AG09309 (cell line): ENCODE measurements around the gene ZNF107.

Experiments used
- DNase-seq: peaks from one replicate; pipeline ENCODE4 v3.0.0-alpha.2; 2010; ENCODE audit warnings: low read depth
- H3K4me3 ChIP-seq: 2 replicates; pipeline ENCODE4 v1.5.1; 2011; ENCODE audit warnings: mild to moderate bottlenecking, low read depth, low read length, moderate library complexity; ENCODE audit not compliant: control insufficient read depth
- TF ChIP-seq, protein P1 (sequence below): IDR thresholded peaks from 2 replicates; pipeline ENCODE4 v1.5.1; 2011; ENCODE audit warnings: mild to moderate bottlenecking, low read depth, low read length, inconsistent platforms; ENCODE audit not compliant: insufficient read depth, control insufficient read depth; ENCODE audit errors: missing control alignments

Gene ZNF107

DNA sequence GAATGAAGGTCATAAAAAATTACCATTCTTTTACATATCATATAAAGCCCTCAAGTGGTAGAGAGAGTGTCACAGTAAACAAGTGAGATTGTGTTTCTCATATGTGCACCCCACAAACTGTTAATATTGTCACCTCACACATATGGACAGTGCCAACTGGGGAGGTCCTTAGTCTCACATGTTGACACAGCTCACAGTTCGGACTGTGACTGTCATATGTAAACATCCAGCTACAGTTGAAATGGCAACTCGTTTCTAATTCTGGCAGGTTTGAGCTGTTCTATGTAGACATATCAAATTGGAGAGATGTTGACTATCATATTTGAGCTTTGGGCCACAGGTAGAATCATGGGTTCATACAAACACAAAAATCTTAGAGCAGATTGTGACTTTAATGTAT lies 39.4 kb upstream of the ZNF107 start:
- TF ChIP-seq, protein P1, sequence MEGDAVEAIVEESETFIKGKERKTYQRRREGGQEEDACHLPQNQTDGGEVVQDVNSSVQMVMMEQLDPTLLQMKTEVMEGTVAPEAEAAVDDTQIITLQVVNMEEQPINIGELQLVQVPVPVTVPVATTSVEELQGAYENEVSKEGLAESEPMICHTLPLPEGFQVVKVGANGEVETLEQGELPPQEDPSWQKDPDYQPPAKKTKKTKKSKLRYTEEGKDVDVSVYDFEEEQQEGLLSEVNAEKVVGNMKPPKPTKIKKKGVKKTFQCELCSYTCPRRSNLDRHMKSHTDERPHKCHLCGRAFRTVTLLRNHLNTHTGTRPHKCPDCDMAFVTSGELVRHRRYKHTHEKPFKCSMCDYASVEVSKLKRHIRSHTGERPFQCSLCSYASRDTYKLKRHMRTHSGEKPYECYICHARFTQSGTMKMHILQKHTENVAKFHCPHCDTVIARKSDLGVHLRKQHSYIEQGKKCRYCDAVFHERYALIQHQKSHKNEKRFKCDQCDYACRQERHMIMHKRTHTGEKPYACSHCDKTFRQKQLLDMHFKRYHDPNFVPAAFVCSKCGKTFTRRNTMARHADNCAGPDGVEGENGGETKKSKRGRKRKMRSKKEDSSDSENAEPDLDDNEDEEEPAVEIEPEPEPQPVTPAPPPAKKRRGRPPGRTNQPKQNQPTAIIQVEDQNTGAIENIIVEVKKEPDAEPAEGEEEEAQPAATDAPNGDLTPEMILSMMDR: no peak
- H3K4me3 ChIP-seq: no peak overlapping the region
- DNase-seq: no peak

DNA sequence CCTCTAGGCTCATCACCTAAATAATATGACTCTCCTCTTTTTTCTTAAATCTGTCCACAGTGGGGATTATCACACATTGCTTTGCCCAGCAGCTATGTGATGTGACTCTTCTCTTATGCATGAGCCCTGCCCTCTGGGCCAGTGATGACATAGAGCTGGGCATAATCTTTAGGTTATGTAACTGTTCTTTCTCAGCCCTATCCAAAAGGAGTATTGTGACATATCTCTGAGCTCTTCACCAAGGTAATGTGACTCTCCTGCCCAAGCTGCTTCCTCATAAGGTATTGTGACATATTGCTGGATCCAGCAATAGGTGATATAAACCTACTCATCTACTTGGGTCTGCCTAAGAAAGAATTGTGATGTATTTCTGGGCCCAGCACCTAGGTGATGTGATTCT lies 37.7 kb upstream of the ZNF107 start:
- TF ChIP-seq, protein P1: no peak
- H3K4me3 ChIP-seq: no peak overlapping the region
- no peak for DNase-seq

DNA sequence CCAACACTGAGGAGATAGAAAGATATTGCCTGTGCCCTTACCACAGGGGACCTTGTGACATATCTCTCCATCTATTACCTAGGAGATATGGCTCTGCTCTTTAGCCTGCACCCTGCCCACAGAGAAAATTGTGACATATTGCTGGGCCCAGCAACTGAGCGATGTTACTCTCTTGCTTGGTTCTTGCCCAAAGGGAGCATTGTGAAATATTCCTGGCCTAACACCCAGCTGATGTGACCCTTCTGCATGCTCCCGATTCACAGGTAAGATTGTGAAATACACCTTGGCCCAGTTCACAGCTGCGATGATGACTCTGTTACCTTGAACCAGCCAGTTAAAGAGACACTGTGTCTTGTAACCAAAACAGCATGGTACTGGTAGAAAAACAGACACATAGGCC lies 37.2 kb upstream of the ZNF107 start:
- DNase-seq: no peak
- no peak overlapping the region for H3K4me3 ChIP-seq
- TF ChIP-seq, protein P1: no peak

DNA sequence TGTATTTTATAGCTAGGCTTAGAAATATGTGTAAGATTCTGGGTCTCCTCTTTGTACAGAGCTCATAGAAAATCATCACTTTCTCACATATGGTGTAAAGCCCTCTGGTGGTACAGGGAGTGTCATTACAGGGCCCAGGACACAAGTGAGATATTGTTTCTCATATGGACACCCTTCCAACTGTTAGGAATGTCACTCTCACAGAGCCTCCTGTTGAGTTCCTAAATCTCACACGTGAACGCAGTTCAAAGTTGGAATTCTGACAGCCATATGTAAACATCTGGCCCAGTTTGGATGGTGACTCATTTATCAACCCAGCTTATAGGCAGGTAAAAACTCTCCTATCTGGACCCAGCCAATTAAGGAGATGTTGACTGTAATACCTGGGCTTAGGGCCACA lies 35.4 kb upstream of the ZNF107 start:
- no peak overlapping the region for H3K4me3 ChIP-seq
- no peak for DNase-seq
- TF ChIP-seq, protein P1: peak; percentile 48

DNA sequence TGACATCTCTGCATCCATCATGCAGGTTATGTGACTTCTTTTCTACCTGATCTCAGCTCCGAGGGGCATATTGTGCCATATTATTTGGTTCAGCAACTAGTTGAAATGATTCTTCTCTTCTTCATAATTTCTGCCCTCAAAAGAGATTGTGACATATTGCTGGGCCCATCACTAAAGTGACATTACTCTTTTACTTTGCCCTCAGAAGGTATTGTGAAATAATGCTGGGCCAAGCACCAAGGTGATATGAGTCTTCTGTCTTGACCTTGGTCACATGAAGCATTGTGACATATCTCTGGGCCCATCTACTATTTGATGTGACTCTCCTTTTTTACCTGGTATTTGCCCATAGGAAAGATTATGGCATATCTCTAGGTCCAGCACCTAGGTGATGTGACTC lies 33.9 kb upstream of the ZNF107 start:
- no peak overlapping the region for H3K4me3 ChIP-seq
- TF ChIP-seq, protein P1: no peak
- no peak for DNase-seq

DNA sequence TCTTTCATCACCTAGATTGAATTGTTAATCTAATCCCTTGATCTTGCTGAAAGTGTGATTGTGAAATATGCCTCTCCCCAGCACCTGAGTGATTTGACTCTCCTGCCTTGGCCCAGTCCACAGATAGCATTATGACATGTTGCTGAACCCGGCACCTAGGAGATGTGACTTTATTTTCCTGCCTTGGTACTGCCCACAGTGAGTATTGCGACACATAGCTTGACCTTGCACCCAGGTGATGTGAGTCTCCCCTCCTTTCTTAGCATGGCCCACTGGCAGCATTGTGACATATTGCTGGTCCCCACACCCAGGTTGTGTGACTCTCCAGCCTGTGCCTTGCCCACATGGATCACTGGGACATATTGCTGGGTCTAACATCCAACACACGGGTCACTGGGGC lies 32.5 kb upstream of the ZNF107 start:
- TF ChIP-seq, protein P1: no peak
- no peak for DNase-seq
- no peak overlapping the region for H3K4me3 ChIP-seq
